Loucy (cell line): ENCODE results near the gene INO80B.

Source experiments
- H2AFZ ChIP-seq: fragments of 200-600 bp; sonication (generic); 2 replicates; pipeline ENCODE4 v1.6.0; 2016; ENCODE audit warnings: antibody characterized with exemption, mild to moderate bottlenecking, low read length, moderate library complexity
- H3F3A ChIP-seq: fragments of 200-600 bp; 2 replicates; pipeline ENCODE4 v1.6.0; 2016; ENCODE audit warnings: antibody characterized with exemption, low read depth, mild to moderate bottlenecking
- H3K27me3 ChIP-seq: fragments of 200-600 bp; sonication (generic); 2 replicates; pipeline ENCODE4 v1.6.1; 2014; ENCODE audit warnings: low read length, mild to moderate bottlenecking; ENCODE audit not compliant: insufficient read depth, poor library complexity, severe bottlenecking
- H3K36me3 ChIP-seq: fragments of 200-600 bp; sonication (generic); 2 replicates; pipeline ENCODE4 v1.6.1; 2016; ENCODE audit warnings: low read length; ENCODE audit not compliant: insufficient read depth
- H3K4me1 ChIP-seq: fragments of 200-600 bp; sonication (generic); 2 replicates; pipeline ENCODE4 v1.5.1; 2014; ENCODE audit warnings: low read length, mild to moderate bottlenecking; ENCODE audit not compliant: insufficient read depth, poor library complexity, severe bottlenecking
- H3K4me2 ChIP-seq: fragments of 200-600 bp; sonication (generic); 2 replicates; pipeline ENCODE4 v1.6.0; 2014; ENCODE audit warnings: antibody characterized with exemption, low read length, low read depth, mild to moderate bottlenecking; ENCODE audit not compliant: poor library complexity, severe bottlenecking
- H3K4me3 ChIP-seq: fragments of 200-600 bp; sonication (generic); 2 replicates; pipeline ENCODE4 v1.5.1; 2014; ENCODE audit warnings: low read length, mild to moderate bottlenecking, mixed read lengths; ENCODE audit not compliant: poor library complexity, severe bottlenecking
- H3K79me2 ChIP-seq: fragments of 200-600 bp; sonication (generic); 2 replicates; pipeline ENCODE4 v1.6.1; 2014; ENCODE audit warnings: low read length; ENCODE audit not compliant: insufficient read depth
- H3K9ac ChIP-seq: fragments of 200-600 bp; sonication (generic); 2 replicates; pipeline ENCODE4 v1.6.0; 2014; ENCODE audit warnings: mild to moderate bottlenecking, low read depth, low read length, moderate library complexity; ENCODE audit not compliant: poor library complexity, severe bottlenecking
- H3K9me2 ChIP-seq: fragments of 200-600 bp; sonication (generic); replicated peaks from 2 replicates; pipeline ENCODE4 v1.6.1; 2016; ENCODE audit warnings: low read depth, low read length, mixed read lengths
- H3K9me3 ChIP-seq: fragments of 200-600 bp; sonication (generic); 2 replicates; pipeline ENCODE4 v1.6.1; 2014; ENCODE audit warnings: mild to moderate bottlenecking, antibody characterized with exemption, low read length, low read depth; ENCODE audit not compliant: insufficient read depth
- H4K20me1 ChIP-seq: fragments of 200-600 bp; sonication (generic); 2 replicates; pipeline ENCODE4 v1.6.0; 2014; ENCODE audit warnings: antibody characterized with exemption, low read length, mild to moderate bottlenecking; ENCODE audit not compliant: insufficient read depth, poor library complexity, severe bottlenecking
- CTCF ChIP-seq: fragments of 200-600 bp; sonication (generic); conservative IDR thresholded peaks from 2 replicates; pipeline ENCODE4 v1.5.1; 2014; ENCODE audit warnings: mild to moderate bottlenecking, antibody characterized with exemption, low read length
- EZH2phosphoT487 ChIP-seq: fragments of 200-600 bp; IDR thresholded peaks from 2 replicates; pipeline ENCODE4 v1.6.1; 2018; ENCODE audit warnings: antibody characterized with exemption, mild to moderate bottlenecking, moderate library complexity, borderline replicate concordance

Gene INO80B

GRCh38 chr2:74499940-74500577, 45.2 kb downstream of the INO80B start:
- H3K79me2 ChIP-seq, result peaks cover 7% of the 10 kb centered on the region
- H3K9me3 ChIP-seq, result no peaks in the 10 kb centered on the region
- no peak overlapping the region for H3K4me3 ChIP-seq
- H4K20me1 ChIP-seq, result no peaks in the 10 kb centered on the region
- H2AFZ ChIP-seq, result no peak overlapping the region
- no peaks in the 10 kb centered on the region for H3K27me3 ChIP-seq
- no peaks in the 10 kb centered on the region for H3K9me2 ChIP-seq
- H3K4me2 ChIP-seq, result no peak overlapping the region
- no peak overlapping the region for H3K9ac ChIP-seq
- peaks cover 6% of the 10 kb centered on the region for H3K4me1 ChIP-seq
- no peaks in the 10 kb centered on the region for H3K36me3 ChIP-seq
- no peak for TF ChIP-seq CTCF
- TF ChIP-seq EZH2phosphoT487, result no peak
- no peaks in the 10 kb centered on the region for H3F3A ChIP-seq

- Histone ChIP-seq H3K4me3 (no peak overlapping the region), H3K9me3 (no peaks in the 10 kb centered on the region), H3K27me3 (no peaks in the 10 kb centered on the region), H3K36me3 (no peaks in the 10 kb centered on the region), H3K79me2 (peaks cover 11% of the 10 kb centered on the region), H3K9ac (no peak overlapping the region), H3K9me2 (no peaks in the 10 kb centered on the region), H2AFZ (no peak overlapping the region), H3F3A (no peaks in the 10 kb centered on the region), H3K4me2 (no peak overlapping the region), H3K4me1 (peaks cover 6% of the 10 kb centered on the region), H4K20me1 (no peaks in the 10 kb centered on the region)
- TF ChIP-seq CTCF (no peak), EZH2phosphoT487 (no peak)
These were observed 45.7 kb downstream of the INO80B start for GRCh38 chr2:74500578-74500946.

- H3K36me3 ChIP-seq, result no peaks in the 10 kb centered on the region
- H3K9ac ChIP-seq, result peak overlapping the region; percentile 26
- no peaks in the 10 kb centered on the region for H4K20me1 ChIP-seq
- H3K9me2 ChIP-seq, result no peaks in the 10 kb centered on the region
- no peaks in the 10 kb centered on the region for H3K27me3 ChIP-seq
- no peak overlapping the region for H3K4me3 ChIP-seq
- peak overlapping the region; percentile 99 for H3K4me2 ChIP-seq
- H2AFZ ChIP-seq, result no peak overlapping the region
- H3K79me2 ChIP-seq, result peaks cover 18% of the 10 kb centered on the region
- peaks cover 12% of the 10 kb centered on the region for H3K4me1 ChIP-seq
- H3F3A ChIP-seq, result no peaks in the 10 kb centered on the region
- H3K9me3 ChIP-seq, result no peaks in the 10 kb centered on the region
- TF ChIP-seq EZH2phosphoT487, result no peak
- TF ChIP-seq CTCF, result no peak
These were observed 46.6 kb downstream of the INO80B start for GRCh38 chr2:74501335-74502071.
